ENCODE measurements around the gene MPEG1.

GRCh38 chr11:59189986-59190385 lies 22.7 kb downstream of the MPEG1 start:
- TF ChIP-seq MAX (IDR thresholded peaks at IDR 0.05), result no peak
- no peak for TF ChIP-seq CEBPB (IDR thresholded peaks at IDR 0.05)
- no peak for TF ChIP-seq YY1 (IDR thresholded peaks at IDR 0.05; ENCODE audit: low read depth)

Measured in Ishikawa (cell line).